Measurements from ENCODE around the gene RNF135.

DNA sequence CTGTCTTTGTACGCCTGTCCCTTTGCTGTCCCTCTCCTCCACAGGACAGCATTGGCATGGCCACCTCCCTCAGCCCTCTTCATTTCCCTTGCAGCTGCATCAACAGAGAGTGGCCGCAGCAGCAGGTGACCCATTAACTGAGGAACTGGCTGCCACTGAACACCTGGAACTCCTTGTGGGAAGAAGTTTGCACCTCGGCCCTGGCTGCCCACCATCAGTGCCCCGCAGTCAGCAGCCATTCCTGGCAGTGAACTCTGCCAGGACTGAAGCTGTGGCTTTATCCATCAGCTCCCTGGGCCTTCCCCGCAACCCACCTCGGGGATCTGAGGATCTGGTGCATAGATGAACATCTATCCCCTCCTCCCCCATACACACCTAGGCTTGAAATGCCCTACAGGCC, 13.1 kb upstream of the RNF135 start:
- TF ChIP-seq, protein P1, sequence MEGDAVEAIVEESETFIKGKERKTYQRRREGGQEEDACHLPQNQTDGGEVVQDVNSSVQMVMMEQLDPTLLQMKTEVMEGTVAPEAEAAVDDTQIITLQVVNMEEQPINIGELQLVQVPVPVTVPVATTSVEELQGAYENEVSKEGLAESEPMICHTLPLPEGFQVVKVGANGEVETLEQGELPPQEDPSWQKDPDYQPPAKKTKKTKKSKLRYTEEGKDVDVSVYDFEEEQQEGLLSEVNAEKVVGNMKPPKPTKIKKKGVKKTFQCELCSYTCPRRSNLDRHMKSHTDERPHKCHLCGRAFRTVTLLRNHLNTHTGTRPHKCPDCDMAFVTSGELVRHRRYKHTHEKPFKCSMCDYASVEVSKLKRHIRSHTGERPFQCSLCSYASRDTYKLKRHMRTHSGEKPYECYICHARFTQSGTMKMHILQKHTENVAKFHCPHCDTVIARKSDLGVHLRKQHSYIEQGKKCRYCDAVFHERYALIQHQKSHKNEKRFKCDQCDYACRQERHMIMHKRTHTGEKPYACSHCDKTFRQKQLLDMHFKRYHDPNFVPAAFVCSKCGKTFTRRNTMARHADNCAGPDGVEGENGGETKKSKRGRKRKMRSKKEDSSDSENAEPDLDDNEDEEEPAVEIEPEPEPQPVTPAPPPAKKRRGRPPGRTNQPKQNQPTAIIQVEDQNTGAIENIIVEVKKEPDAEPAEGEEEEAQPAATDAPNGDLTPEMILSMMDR (conservative IDR thresholded peaks at IDR 0.05; ENCODE audit: low read depth, low read length) = no peak
- TF ChIP-seq EZH2phosphoT487 (IDR thresholded peaks at IDR 0.05; ENCODE audit: borderline replicate concordance, low read length) = no peak

Measured in PC-3 (cell line).